Glutamatergic neuron (in vitro differentiated cells): ENCODE results near the gene ZNF311. TPM values are rescaled to one million over a fixed set of nuclear protein-coding genes. Genes with fewer than 3 reads are reported as not detected.
"Not testable (repeated sequence)": the region's sequence is repeated elsewhere in the genome, so short reads cannot be mapped to it uniquely, and the experiment has no call there.

Experiments used
- DNase-seq: peaks from one replicate; pipeline ENCODE4 v3.0.0; 2022
- H3K27ac Mint-ChIP-seq: one replicate; pipeline ENCODE4 v1.8.0; 2020; ENCODE audit warnings: mild to moderate bottlenecking, mixed read lengths, inconsistent platforms; ENCODE audit not compliant: unreplicated experiment
- H3K27me3 Mint-ChIP-seq: one replicate; pipeline ENCODE4 v1.8.0; 2020; ENCODE audit warnings: mild to moderate bottlenecking, moderate library complexity, mixed read lengths, inconsistent platforms; ENCODE audit not compliant: unreplicated experiment
- H3K36me3 Mint-ChIP-seq: one replicate; pipeline ENCODE4 v1.8.0; 2020; ENCODE audit warnings: mild to moderate bottlenecking, mixed read lengths, inconsistent platforms; ENCODE audit not compliant: unreplicated experiment
- H3K4me1 Mint-ChIP-seq: one replicate; pipeline ENCODE4 v1.8.0; 2020; ENCODE audit warnings: mild to moderate bottlenecking, low read depth, mixed read lengths, inconsistent platforms; ENCODE audit not compliant: unreplicated experiment
- H3K4me3 Mint-ChIP-seq: one replicate; pipeline ENCODE4 v1.8.0; 2020; ENCODE audit warnings: mild to moderate bottlenecking, mixed read lengths, inconsistent platforms; ENCODE audit not compliant: unreplicated experiment
- H3K9me3 Mint-ChIP-seq: one replicate; pipeline ENCODE4 v1.8.0; 2020; ENCODE audit warnings: mild to moderate bottlenecking, moderate library complexity, mixed read lengths, inconsistent platforms; ENCODE audit not compliant: unreplicated experiment
- total RNA-seq: library from RNA; stranded (reverse); fragmentation: NEBNext Ultra II Directional; extraction: Animal tissue kit (Norgen Biotek cat#: 25700); gene quantifications from one replicate; pipeline ENCODE4 v1.2.1, GENCODE V29; 2021; ENCODE audit not compliant: unreplicated experiment
- TF ChIP-seq, protein P1 (sequence below): fragments of 200-600 bp; sonication (generic); IDR thresholded peaks from one replicate; pipeline ENCODE4 v1.5.0; 2021; ENCODE audit not compliant: partially characterized antibody, unreplicated experiment

The ZNF311 gene
- total RNA-seq, 1 donor from 2014 or later: 5.1 TPM

DNA sequence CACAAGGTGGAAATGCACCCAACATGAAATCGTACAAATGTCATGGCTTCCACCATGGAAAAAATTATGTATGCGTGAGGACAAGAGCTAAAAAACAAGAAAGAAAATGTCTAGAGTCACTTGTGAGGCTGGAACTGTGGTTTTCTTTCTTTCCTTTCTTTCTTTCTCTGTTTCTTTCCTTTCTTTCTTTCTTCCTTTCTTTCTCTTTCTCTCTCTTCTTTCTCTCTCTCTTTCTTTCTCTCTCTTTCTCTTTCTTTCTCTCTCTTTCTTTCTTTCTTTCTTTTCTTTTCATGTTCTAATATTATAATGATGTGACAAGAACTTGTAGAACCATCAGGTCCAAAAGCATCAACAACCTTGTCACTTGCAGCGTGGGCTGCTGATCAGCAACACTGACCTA, 28.4 kb downstream of the ZNF311 start:
- Mint-ChIP-seq H3K36me3 (no peaks in the 10 kb centered on the region), H3K4me1 (peaks cover 5% of the 10 kb centered on the region), H3K4me3 (peak overlapping the region; percentile 26), H3K9me3 (peaks cover 10% of the 10 kb centered on the region), H3K27ac (no peak overlapping the region), H3K27me3 (peaks cover 15% of the 10 kb centered on the region)
- DNase-seq: no peak
- TF ChIP-seq, protein P1, sequence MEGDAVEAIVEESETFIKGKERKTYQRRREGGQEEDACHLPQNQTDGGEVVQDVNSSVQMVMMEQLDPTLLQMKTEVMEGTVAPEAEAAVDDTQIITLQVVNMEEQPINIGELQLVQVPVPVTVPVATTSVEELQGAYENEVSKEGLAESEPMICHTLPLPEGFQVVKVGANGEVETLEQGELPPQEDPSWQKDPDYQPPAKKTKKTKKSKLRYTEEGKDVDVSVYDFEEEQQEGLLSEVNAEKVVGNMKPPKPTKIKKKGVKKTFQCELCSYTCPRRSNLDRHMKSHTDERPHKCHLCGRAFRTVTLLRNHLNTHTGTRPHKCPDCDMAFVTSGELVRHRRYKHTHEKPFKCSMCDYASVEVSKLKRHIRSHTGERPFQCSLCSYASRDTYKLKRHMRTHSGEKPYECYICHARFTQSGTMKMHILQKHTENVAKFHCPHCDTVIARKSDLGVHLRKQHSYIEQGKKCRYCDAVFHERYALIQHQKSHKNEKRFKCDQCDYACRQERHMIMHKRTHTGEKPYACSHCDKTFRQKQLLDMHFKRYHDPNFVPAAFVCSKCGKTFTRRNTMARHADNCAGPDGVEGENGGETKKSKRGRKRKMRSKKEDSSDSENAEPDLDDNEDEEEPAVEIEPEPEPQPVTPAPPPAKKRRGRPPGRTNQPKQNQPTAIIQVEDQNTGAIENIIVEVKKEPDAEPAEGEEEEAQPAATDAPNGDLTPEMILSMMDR: no peak

DNA sequence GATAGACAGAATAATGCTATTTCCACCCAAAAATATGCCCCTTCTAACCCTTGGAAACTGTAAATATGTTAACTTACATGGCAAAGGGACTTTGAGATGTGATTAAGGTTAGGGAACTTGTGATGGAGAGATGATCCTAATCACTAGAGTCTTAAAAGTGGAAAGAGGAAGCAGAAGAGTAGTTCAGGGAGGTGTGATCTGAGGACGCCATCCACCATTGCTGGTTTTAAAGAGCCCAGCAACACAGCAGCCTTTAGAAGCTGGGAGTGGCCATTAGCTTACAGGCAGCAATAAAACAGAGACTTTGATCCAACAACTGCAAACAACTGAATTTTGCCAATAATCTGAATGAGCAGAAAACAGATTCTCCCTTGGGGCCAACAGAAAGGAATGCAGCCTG, 30.6 kb downstream of the ZNF311 start:
- H3K9me3 Mint-ChIP-seq: peaks cover 2% of the 10 kb centered on the region
- peaks cover 6% of the 10 kb centered on the region for H3K27me3 Mint-ChIP-seq
- H3K4me3 Mint-ChIP-seq: no peak overlapping the region
- H3K36me3 Mint-ChIP-seq: no peaks in the 10 kb centered on the region
- no peak for DNase-seq
- TF ChIP-seq, protein P1: no peak
- H3K27ac Mint-ChIP-seq: no peak overlapping the region
- H3K4me1 Mint-ChIP-seq: peaks cover 3% of the 10 kb centered on the region

DNA sequence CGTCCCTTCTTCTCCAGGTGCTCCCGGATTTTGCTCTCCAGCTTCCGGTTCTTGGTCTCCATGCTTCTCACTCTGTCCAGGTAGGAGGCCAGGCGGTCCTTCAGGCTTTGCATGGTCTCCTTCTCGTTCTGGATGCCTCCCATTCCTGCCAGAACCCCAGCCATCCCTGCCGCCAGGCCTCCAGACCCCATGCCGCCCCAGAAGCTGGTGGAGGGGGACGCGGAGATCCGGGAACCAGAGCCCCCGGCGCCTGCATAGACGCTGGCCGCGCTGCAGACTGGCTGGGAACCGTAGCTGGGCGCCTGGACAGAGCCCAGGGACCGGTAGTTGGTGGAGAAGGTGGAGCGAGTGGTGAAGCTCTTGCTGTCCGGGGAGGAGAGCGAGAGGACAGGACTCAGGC, 35.1 kb downstream of the ZNF311 start:
- H3K9me3 Mint-ChIP-seq, H3K4me1 Mint-ChIP-seq, H3K27me3 Mint-ChIP-seq, H3K27ac Mint-ChIP-seq, DNase-seq, H3K4me3 Mint-ChIP-seq: not testable (repeated sequence)
- H3K36me3 Mint-ChIP-seq: peaks cover 13% of the 10 kb centered on the region

DNA sequence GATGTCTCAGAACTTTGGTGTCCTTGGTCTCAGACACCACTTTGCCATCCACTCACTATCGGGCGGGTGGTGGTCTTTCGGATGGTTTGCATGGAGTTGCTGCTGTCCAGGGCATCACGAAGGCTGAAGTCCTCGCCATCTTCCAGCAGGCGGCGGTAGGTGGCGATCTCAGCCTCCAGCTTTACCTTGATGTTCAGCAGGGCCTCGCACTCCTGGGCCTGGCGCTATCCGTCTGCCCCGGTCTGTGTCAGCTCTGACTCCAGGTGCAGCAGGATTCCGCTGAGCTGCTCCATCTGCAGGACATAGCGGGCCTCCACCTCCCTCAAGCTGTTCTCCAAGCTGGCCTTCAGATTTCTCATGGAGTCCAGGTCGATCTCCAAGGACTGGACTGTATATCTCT, 36.0 kb downstream of the ZNF311 start:
- no peak overlapping the region for H3K4me3 Mint-ChIP-seq
- peaks cover 9% of the 10 kb centered on the region for H3K9me3 Mint-ChIP-seq
- H3K27ac Mint-ChIP-seq: no peak overlapping the region
- TF ChIP-seq, protein P1: no peak
- H3K4me1 Mint-ChIP-seq: no peaks in the 10 kb centered on the region
- DNase-seq: no peak
- peaks cover 3% of the 10 kb centered on the region for H3K27me3 Mint-ChIP-seq
- H3K36me3 Mint-ChIP-seq: peaks cover 13% of the 10 kb centered on the region

DNA sequence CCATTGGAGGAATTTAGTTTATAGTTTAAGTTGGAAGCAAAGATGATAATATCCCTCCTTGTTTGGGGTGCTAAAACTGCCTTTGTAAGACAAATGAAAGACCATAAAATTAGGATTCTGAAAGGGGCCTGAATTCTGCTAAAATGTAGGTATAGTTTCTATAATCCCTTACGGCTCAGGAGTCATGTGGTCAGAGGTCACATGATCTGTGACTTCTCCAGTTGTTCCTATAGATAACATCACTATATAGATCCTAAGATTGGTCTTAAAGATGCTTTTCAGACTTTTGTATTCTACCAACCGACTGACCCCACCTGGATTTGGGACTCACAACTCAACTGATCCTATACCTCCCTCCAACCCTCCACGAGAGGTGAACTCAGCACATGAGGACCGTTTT, 36.6 kb downstream of the ZNF311 start:
- TF ChIP-seq, protein P1: no peak
- H3K27ac Mint-ChIP-seq: no peak overlapping the region
- peaks cover 9% of the 10 kb centered on the region for H3K9me3 Mint-ChIP-seq
- H3K4me3 Mint-ChIP-seq: no peak overlapping the region
- DNase-seq: no peak
- peaks cover 3% of the 10 kb centered on the region for H3K27me3 Mint-ChIP-seq
- no peaks in the 10 kb centered on the region for H3K4me1 Mint-ChIP-seq
- peaks cover 13% of the 10 kb centered on the region for H3K36me3 Mint-ChIP-seq

DNA sequence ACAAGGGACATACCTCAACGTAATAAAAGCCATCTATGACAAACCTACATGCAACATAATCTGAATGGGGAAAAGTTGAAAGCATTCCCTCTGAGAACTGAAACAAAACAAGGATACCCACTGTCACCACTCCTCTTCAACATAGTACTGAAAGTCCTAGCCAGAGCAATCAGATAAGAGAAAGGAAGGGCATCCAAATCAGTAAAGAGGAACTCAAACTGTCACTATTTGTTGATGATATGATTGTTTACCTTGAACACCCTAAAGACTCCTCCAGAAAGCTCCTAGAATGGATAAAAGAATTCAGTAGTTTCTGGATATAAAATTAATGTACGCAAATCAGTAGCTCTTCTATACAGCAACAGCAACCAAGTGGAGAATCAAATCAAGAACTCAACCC, 39.4 kb downstream of the ZNF311 start:
- TF ChIP-seq, protein P1: no peak
- no peak overlapping the region for H3K27ac Mint-ChIP-seq
- H3K4me3 Mint-ChIP-seq: no peak overlapping the region
- H3K27me3 Mint-ChIP-seq: peaks cover 3% of the 10 kb centered on the region
- peaks cover 13% of the 10 kb centered on the region for H3K36me3 Mint-ChIP-seq
- no peaks in the 10 kb centered on the region for H3K4me1 Mint-ChIP-seq
- no peak for DNase-seq
- peaks cover 9% of the 10 kb centered on the region for H3K9me3 Mint-ChIP-seq
